K562 (cell line): Measurements from ENCODE around the gene MORC1. TPM values are rescaled to one million over a fixed set of nuclear protein-coding genes. Genes with fewer than 3 reads are reported as not detected.

ENCODE experiments used
- AFF4 ChIP-seq: sonication (generic); formaldehyde crosslinking; IDR thresholded peaks from 2 replicates; pipeline ENCODE4 v1.8.0; 2023; ENCODE audit warnings: mild to moderate bottlenecking, missing genetic modification reagents
- CC2D1A ChIP-seq: fragments of 450-650 bp; IDR thresholded peaks from 2 replicates; pipeline ENCODE4 v1.6.1; 2017; ENCODE audit warnings: mild to moderate bottlenecking
- RAD21 ChIP-seq, 2 experiments: fragments of 250-450 bp in 1 of 2; fragments of 450-650 bp in 1 of 2; sonication (Bioruptor Pico) in 1 of 2; formaldehyde crosslinking in 1 of 2; IDR thresholded peaks in 1 of 2; conservative IDR thresholded peaks in 1 of 2; 2 replicates each; pipeline versions ENCODE4 v1.4.0 to v1.8.0; 2020 to 2022; ENCODE audit warnings: mild to moderate bottlenecking in 2 of 2, moderate library complexity in 1 of 2
- REST ChIP-seq, 2 experiments: fragments of 450-650 bp; formaldehyde crosslinking in 1 of 2; IDR thresholded peaks; 2 replicates each; pipeline versions ENCODE4 v1.4.0 to v1.6.1; 2014 to 2020; ENCODE audit warnings: mild to moderate bottlenecking in 2 of 2, borderline replicate concordance in 1 of 2, low read depth in 1 of 2
- RFX1 ChIP-seq: fragments of 450-650 bp; IDR thresholded peaks from 2 replicates; pipeline ENCODE4 v1.6.1; 2016; ENCODE audit warnings: mild to moderate bottlenecking, moderate library complexity
- ZBED1 ChIP-seq: IDR thresholded peaks from 2 replicates; pipeline ENCODE4 v1.6.1; 2014
- ZNF277 ChIP-seq: fragments of 250-450 bp; sonication (Bioruptor Pico); IDR thresholded peaks from 2 replicates; pipeline ENCODE4 v1.8.0; 2022; ENCODE audit warnings: inconsistent platforms, mild to moderate bottlenecking, moderate library complexity, borderline replicate concordance
- polyA plus RNA-seq, 8 experiments: library from polyadenylated mRNA; depleted of rRNA in 4 of 8; stranded (reverse) in 5 of 8; unstranded in 3 of 8; fragments of >200 nt; fragmentation: Nextera tagmentation in 2 of 8; fragmentation: Illumina TruSeq in 1 of 8; extraction: Ambion mirVana in 2 of 8; extraction: Trizol in 1 of 8; gene quantifications; 2 replicates each; pipeline versions ENCODE4 v1.2.1 to v1.2.3, GENCODE V29; 2011 to 2014; ENCODE audit warnings: inconsistent platforms in 1 of 8, missing spikeins in 1 of 8
- total RNA-seq, 7 experiments: library from RNA; depleted of rRNA in 6 of 7; stranded (reverse); fragments of >200 nt in 6 of 7; fragmentation: Illumina TruSeq in 2 of 7; extraction: Trizol in 2 of 7; gene quantifications; 2 replicates each; pipeline versions ENCODE4 v1.2.1 to v1.2.3, GENCODE V29; 2011 to 2021; ENCODE audit warnings: low replicate concordance in 1 of 7
- TF ChIP-seq, protein P1 (sequence below): sonication (generic); formaldehyde crosslinking; IDR thresholded peaks from 2 replicates; pipeline ENCODE4 v1.8.1; 2023; ENCODE audit warnings: missing genetic modification reagents, mild to moderate bottlenecking, borderline replicate concordance

Gene MORC1
- total and polyA plus RNA-seq, 9 of the 15 experiments (the other 6 are each of a cell fraction or from before 2014, with no cell fraction given), result 0.08 to 0.41 (median 0.30) TPM; not detected in 1

DNA sequence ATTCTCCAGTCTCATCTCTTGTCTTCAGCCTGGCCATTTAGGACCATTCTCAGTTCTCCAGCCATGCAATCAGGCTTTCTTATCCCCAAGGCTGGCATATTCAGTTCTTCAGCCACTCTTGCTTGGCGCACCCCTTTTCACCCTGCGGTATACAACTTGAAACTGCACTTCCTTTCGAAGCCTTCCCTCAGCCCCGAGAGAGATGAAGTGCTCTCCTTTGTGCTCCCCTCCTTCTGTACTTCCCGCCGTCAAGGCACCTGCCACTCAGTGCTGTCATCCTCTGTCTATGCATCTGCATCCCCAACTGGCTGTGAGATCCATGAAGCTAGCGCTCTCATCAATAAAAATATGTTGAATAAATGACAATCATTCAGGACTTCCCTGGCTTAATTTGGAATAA lies 45.7 kb downstream of the MORC1 start (continued):
- TF ChIP-seq ZNF277 (CRISPR knock-in tag) (no peak), REST (IDR thresholded peaks at IDR 0.05; ENCODE audit: borderline replicate concordance) (no peak), REST (CRISPR knock-in tag; IDR thresholded peaks at IDR 0.05; ENCODE audit: low read depth) (no peak), RAD21 (CRISPR knock-in tag; conservative IDR thresholded peaks at IDR 0.05 in 1 of 2, IDR thresholded peaks at IDR 0.05 in 1 of 2) (no peak), RFX1 (no peak), AFF4 (CRISPR knock-in tag) (no peak), CC2D1A (no peak), ZBED1 (no peak)
- TF ChIP-seq, protein P1, sequence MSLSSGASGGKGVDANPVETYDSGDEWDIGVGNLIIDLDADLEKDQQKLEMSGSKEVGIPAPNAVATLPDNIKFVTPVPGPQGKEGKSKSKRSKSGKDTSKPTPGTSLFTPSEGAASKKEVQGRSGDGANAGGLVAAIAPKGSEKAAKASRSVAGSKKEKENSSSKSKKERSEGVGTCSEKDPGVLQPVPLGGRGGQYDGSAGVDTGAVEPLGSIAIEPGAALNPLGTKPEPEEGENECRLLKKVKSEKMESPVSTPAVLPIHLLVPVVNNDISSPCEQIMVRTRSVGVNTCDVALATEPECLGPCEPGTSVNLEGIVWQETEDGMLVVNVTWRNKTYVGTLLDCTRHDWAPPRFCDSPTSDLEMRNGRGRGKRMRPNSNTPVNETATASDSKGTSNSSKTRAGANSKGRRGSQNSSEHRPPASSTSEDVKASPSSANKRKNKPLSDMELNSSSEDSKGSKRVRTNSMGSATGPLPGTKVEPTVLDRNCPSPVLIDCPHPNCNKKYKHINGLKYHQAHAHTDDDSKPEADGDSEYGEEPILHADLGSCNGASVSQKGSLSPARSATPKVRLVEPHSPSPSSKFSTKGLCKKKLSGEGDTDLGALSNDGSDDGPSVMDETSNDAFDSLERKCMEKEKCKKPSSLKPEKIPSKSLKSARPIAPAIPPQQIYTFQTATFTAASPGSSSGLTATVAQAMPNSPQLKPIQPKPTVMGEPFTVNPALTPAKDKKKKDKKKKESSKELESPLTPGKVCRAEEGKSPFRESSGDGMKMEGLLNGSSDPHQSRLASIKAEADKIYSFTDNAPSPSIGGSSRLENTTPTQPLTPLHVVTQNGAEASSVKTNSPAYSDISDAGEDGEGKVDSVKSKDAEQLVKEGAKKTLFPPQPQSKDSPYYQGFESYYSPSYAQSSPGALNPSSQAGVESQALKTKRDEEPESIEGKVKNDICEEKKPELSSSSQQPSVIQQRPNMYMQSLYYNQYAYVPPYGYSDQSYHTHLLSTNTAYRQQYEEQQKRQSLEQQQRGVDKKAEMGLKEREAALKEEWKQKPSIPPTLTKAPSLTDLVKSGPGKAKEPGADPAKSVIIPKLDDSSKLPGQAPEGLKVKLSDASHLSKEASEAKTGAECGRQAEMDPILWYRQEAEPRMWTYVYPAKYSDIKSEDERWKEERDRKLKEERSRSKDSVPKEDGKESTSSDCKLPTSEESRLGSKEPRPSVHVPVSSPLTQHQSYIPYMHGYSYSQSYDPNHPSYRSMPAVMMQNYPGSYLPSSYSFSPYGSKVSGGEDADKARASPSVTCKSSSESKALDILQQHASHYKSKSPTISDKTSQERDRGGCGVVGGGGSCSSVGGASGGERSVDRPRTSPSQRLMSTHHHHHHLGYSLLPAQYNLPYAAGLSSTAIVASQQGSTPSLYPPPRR, result no peak
